A549 (cell line): ENCODE results near the gene SLIT3. TPM values are rescaled to one million over a fixed set of nuclear protein-coding genes. Genes with fewer than 3 reads are reported as not detected.

Source experiments
- ATAC-seq, 2 experiments: fragments of 200-7000 bp in 1 of 2; fragments of >200 bp in 1 of 2; cut with Nextera tagmentation in 1 of 2; cut with Tn5 transposase in 1 of 2; 3 replicates each; pipeline versions ENCODE4 v1.8.0 to v1.9.1; 2018 to 2020; ENCODE audit warnings: mild to moderate bottlenecking in 1 of 2, moderate library complexity in 1 of 2
- CTCF ChIA-PET: fragments of 300-600 bp; sonication (Branson Sonifier 250); formaldehyde crosslinking; extraction: SDS; loops from one replicate; lab custom pipeline; 2021; ENCODE audit warnings: antibody characterized with exemption, inconsistent platforms; lab: Yijun Ruan, JAX
- POLR2A ChIA-PET: fragments of 350-600 bp; formaldehyde crosslinking; extraction: SDS; loops from one replicate; lab custom pipeline; 2021; ENCODE audit warnings: antibody characterized with exemption, inconsistent platforms; lab: Yijun Ruan, JAX
- DNase-seq, 2 experiments: peaks; one replicate each; pipeline versions ENCODE4 v3.0.0 to v3.0.0-alpha.2; 2011 to 2016; ENCODE audit warnings: low read depth in 1 of 2, low spot score in 1 of 2
- FAIRE-seq: peaks from 2 replicates; lab custom pipeline; 2011; peaks lifted over from hg19 to GRCh38; lab: Jason Lieb, UNC
- H3K27ac ChIP-seq, 2 experiments: fragments of >200 bp; sonication (Bioruptor Twin); formaldehyde crosslinking; 3 replicates each; pipeline ENCODE4 v1.5.1; 2016 to 2017
- H3K4me1 ChIP-seq: fragments of >200 bp; sonication (Bioruptor Twin); formaldehyde crosslinking; 3 replicates; pipeline ENCODE4 v1.6.1; 2016
- H3K4me2 ChIP-seq: fragments of >200 bp; sonication (Bioruptor Twin); formaldehyde crosslinking; 3 replicates; pipeline ENCODE4 v1.6.1; 2016
- H3K4me3 ChIP-seq: fragments of >200 bp; sonication (Bioruptor Twin); formaldehyde crosslinking; 3 replicates; pipeline ENCODE4 v1.5.1; 2016
- H3K9me3 ChIP-seq: fragments of >200 bp; sonication (Bioruptor Twin); formaldehyde crosslinking; 3 replicates; pipeline ENCODE4 v1.6.1; 2016
- BHLHE40 ChIP-seq: IDR thresholded peaks from 2 replicates; pipeline ENCODE4 v1.6.1; 2012; ENCODE audit warnings: low read depth, low read length, inconsistent platforms
- CBX8 ChIP-seq: fragments of 200-600 bp; sonication (generic); IDR thresholded peaks from 2 replicates; pipeline ENCODE4 v1.6.1; 2016
- CHD2 ChIP-seq: fragments of 150-350 bp; IDR thresholded peaks from 2 replicates; pipeline ENCODE4 v1.6.1; 2014; ENCODE audit warnings: low read length; ENCODE audit not compliant: partially characterized antibody
- CTCF ChIP-seq: fragments of >200 bp; sonication (Bioruptor Twin); formaldehyde crosslinking; IDR thresholded peaks from 3 replicates; pipeline ENCODE4 v1.5.1; 2016
- EHF ChIP-seq: fragments of 250-450 bp; sonication (Bioruptor Pico); IDR thresholded peaks from 2 replicates; pipeline ENCODE4 v1.5.0; 2020; ENCODE audit warnings: mild to moderate bottlenecking
- ELK1 ChIP-seq: fragments of 150-350 bp; IDR thresholded peaks from 2 replicates; pipeline ENCODE4 v1.6.1; 2014; ENCODE audit warnings: low read depth, mild to moderate bottlenecking, low read length
- FOSL2 ChIP-seq, 2 experiments: fragments of 450-650 bp in 1 of 2; fragments of >200 bp in 1 of 2; sonication (Bioruptor Twin) in 1 of 2; formaldehyde crosslinking; IDR thresholded peaks; 2 replicates each; pipeline versions ENCODE4 v1.5.0 to v1.6.1; 2016 to 2020; ENCODE audit warnings: mild to moderate bottlenecking in 1 of 2, moderate library complexity in 1 of 2
- HDAC2 ChIP-seq: fragments of 200-600 bp; sonication (generic); IDR thresholded peaks from 2 replicates; pipeline ENCODE4 v1.6.1; 2016
- HMGXB4 ChIP-seq: fragments of 250-450 bp; sonication (Bioruptor Pico); IDR thresholded peaks from 2 replicates; pipeline ENCODE4 v1.5.0; 2021; ENCODE audit warnings: mild to moderate bottlenecking, moderate library complexity, borderline replicate concordance
- HOXA7 ChIP-seq: fragments of 250-450 bp; sonication (Bioruptor Pico); IDR thresholded peaks from 2 replicates; pipeline ENCODE4 v1.5.0; 2020; ENCODE audit warnings: mild to moderate bottlenecking, moderate library complexity
- HOXB13 ChIP-seq: fragments of 250-450 bp; sonication (Bioruptor Pico); IDR thresholded peaks from 2 replicates; pipeline ENCODE4 v1.5.0; 2020; ENCODE audit warnings: low read depth, mild to moderate bottlenecking, moderate library complexity
- HOXB5 ChIP-seq: fragments of 250-450 bp; sonication (Bioruptor Pico); IDR thresholded peaks from 2 replicates; pipeline ENCODE4 v1.5.0; 2020; ENCODE audit warnings: mild to moderate bottlenecking, moderate library complexity
- JUNB ChIP-seq: fragments of >200 bp; sonication (Bioruptor Twin); formaldehyde crosslinking; IDR thresholded peaks from 2 replicates; pipeline ENCODE4 v1.6.1; 2016
- MAFK ChIP-seq: fragments of 450-650 bp; IDR thresholded peaks from 2 replicates; pipeline ENCODE4 v1.6.1; 2014; ENCODE audit not compliant: partially characterized antibody
- MAX ChIP-seq: IDR thresholded peaks from 2 replicates; pipeline ENCODE4 v1.6.1; 2012
- MYC ChIP-seq: IDR thresholded peaks from 2 replicates; pipeline ENCODE4 v1.6.1; 2012; ENCODE audit warnings: mild to moderate bottlenecking, inconsistent platforms, low read length, improper control_type of control experiment, borderline replicate concordance
- NPAS2 ChIP-seq: fragments of 250-450 bp; sonication (Bioruptor Pico); IDR thresholded peaks from 2 replicates; pipeline ENCODE4 v1.8.0; 2022; ENCODE audit warnings: mild to moderate bottlenecking, moderate library complexity, borderline replicate concordance
- NR3C1 ChIP-seq: fragments of >200 bp; sonication (Bioruptor Twin); formaldehyde crosslinking; IDR thresholded peaks from 3 replicates; pipeline ENCODE4 v1.6.1; 2017
- POLR2A ChIP-seq: IDR thresholded peaks from 2 replicates; pipeline ENCODE4 v1.6.1; 2012; ENCODE audit warnings: mild to moderate bottlenecking, low read length
- REST ChIP-seq: fragments of 200-600 bp; sonication (generic); IDR thresholded peaks from 2 replicates; pipeline ENCODE4 v1.6.1; 2016; ENCODE audit warnings: antibody characterized with exemption, mild to moderate bottlenecking, moderate library complexity
- ZNF302 ChIP-seq: fragments of 250-450 bp; sonication (Bioruptor Pico); IDR thresholded peaks from 2 replicates; pipeline ENCODE4 v1.9.0; 2021; ENCODE audit warnings: inconsistent platforms, mild to moderate bottlenecking, moderate library complexity
- WGBS: methylation state at CpG from one replicate; pipeline ENCODE4 v1.1.6; 2017; ENCODE audit errors: missing lambda C conversion rate; 5-methylcytosine and 5-hydroxymethylcytosine counted together
- polyA plus RNA-seq, 4 experiments: library from polyadenylated mRNA; depleted of rRNA in 3 of 4; stranded (reverse); fragments of >200 nt; fragmentation: RNase III in 1 of 4; extraction: RNeasy Plus Mini Kit Qiagen cat#74134 plus additional on column Dnase treatment in 1 of 4; gene quantifications; 2 replicates in 3 of 4; 3 replicates in 1 of 4; pipeline ENCODE4 v1.2.3, GENCODE V29; 2011 to 2017
- TF ChIP-seq, protein P1 (sequence below): fragments of 450-650 bp; IDR thresholded peaks from 2 replicates; pipeline ENCODE4 v1.6.1; 2014; ENCODE audit warnings: antibody characterized with exemption

The SLIT3 gene
- polyA plus RNA-seq, 2 of the 4 experiments (the other 2 are of a cell fraction): 12.7 to 22.9 TPM

DNA sequence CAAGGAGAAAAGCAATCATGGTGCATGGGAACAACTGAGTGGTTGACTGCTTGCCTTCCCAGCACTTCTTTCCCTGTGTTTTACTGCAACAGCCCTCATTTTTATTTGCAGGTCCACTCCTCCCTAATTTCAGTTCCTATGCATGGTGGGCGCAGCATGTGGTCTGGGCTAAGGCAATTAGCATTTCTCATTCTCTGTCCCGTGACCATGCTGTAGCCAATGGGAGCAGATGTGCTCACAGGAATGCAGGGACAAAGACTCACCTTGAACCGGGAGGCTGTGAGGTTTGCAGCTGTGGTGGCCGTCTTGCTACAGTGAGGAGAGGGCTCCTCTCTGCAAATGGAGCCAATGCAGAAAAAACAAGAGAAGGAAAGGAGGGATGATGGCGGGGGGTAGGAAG is 315.5 kb downstream of the SLIT3 start:
- FAIRE-seq (no peak), DNase-seq (no peak), ATAC-seq (no peak)
- WGBS: 91% methylated on average over 5 of the region's 5 CpGs
- POLR2A ChIA-PET: no interaction called here
- Histone ChIP-seq H3K4me2 (no peak overlapping the region), H3K9me3 (no peaks in the 10 kb centered on the region), H3K4me1 (peaks cover 29% of the 10 kb centered on the region), H3K4me3 (no peak overlapping the region), H3K27ac (no peak overlapping the region)
- CTCF ChIA-PET: interaction anchor here (1.1 to 8.1 kb wide), 3 partner anchors 11 to 562 kb away, joined by 3 to 96 read pairs (median 27); no protein-coding TSS in a partner anchor
- TF ChIP-seq CHD2 (no peak), NPAS2 (no peak), HDAC2 (no peak), POLR2A (no peak), MYC (no peak), HOXB5 (CRISPR knock-in tag) (no peak)

- no peak for TF ChIP-seq NPAS2
- no peak for TF ChIP-seq ZNF302
- no peak for TF ChIP-seq EHF (CRISPR knock-in tag)
- TF ChIP-seq HDAC2: no peak
- no peak for TF ChIP-seq MYC
- no peak for TF ChIP-seq HOXB13 (CRISPR knock-in tag)
- FAIRE-seq: no peak
- CTCF ChIA-PET: interaction anchor here (1.4 to 2.6 kb wide), 3 partner anchors 9 to 564 kb away, joined by 3 to 11 read pairs (median 7); no protein-coding TSS in a partner anchor
These were observed 316.7 kb downstream of the SLIT3 start for GRCh38 chr5:168984135-168984675.

DNA sequence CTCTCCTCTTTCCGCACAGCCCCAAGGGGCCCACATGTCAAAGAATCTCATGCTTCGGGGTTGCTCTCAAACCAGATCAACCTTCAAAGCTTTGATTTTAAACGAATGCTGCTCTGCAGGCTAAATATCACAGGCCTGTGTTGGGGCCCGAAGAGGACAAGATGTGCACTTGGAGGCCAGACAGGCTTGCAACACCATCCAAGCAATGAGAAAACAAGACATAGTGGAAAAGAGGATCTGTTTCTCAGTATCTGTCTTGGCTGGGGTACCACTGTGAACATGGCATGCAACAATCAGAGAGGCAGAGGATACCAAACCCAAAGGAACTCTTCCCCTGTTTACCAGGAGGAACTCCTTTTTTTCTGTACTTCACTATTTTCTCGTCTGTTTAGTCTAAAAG is 321.8 kb downstream of the SLIT3 start:
- ChIA-PET POLR2A (no interaction called here), CTCF (interaction anchor here (0.8 to 2.0 kb wide), 6 partner anchors 8 to 300 kb away, joined by 3 to 12 read pairs (median 5); no protein-coding TSS in a partner anchor)
- no peak overlapping the region for H3K4me2 ChIP-seq
- H3K4me3 ChIP-seq: no peak overlapping the region
- H3K9me3 ChIP-seq: no peaks in the 10 kb centered on the region
- H3K4me1 ChIP-seq: peaks cover 35% of the 10 kb centered on the region
- WGBS: 81% methylated on average over 5 of the region's 5 CpGs
- TF ChIP-seq MAX (no peak), BHLHE40 (no peak), HOXA7 (CRISPR knock-in tag) (no peak), ELK1 (no peak), REST (no peak), CBX8 (no peak), HMGXB4 (no peak), HOXB5 (CRISPR knock-in tag) (no peak), MYC (no peak), CTCF (no peak), POLR2A (no peak), EHF (CRISPR knock-in tag) (no peak), JUNB (no peak), NR3C1 (no peak), MAFK (no peak), HDAC2 (no peak), FOSL2 (IDR thresholded peaks at IDR 0.05) (no peak), FOSL2 (CRISPR knock-in tag; IDR thresholded peaks at IDR 0.05) (no peak)
- TF ChIP-seq, protein P1, sequence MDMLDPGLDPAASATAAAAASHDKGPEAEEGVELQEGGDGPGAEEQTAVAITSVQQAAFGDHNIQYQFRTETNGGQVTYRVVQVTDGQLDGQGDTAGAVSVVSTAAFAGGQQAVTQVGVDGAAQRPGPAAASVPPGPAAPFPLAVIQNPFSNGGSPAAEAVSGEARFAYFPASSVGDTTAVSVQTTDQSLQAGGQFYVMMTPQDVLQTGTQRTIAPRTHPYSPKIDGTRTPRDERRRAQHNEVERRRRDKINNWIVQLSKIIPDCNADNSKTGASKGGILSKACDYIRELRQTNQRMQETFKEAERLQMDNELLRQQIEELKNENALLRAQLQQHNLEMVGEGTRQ: no peak
- FAIRE-seq: no peak
- no peak for ATAC-seq
- peak overlapping the region; percentile 15 to 54; a peak in 3 of 6 replicates for H3K27ac ChIP-seq
- DNase-seq: no peak

More at GRCh38 chr5:168984135-168984675, 316.7 kb downstream of the SLIT3 start:
- POLR2A ChIA-PET: no interaction called here
- ATAC-seq (no peak), DNase-seq (no peak)
- Histone ChIP-seq H3K4me3 (no peak overlapping the region), H3K4me2 (no peak overlapping the region), H3K9me3 (no peaks in the 10 kb centered on the region), H3K27ac (no peak overlapping the region), H3K4me1 (peaks cover 17% of the 10 kb centered on the region)
- WGBS: 90% methylated on average over 5 of the region's 5 CpGs
